HEK293 (cell line): ENCODE results near the gene USP8.

Experiments used
- CTCF ChIA-PET: fragments of 350-600 bp; formaldehyde crosslinking; extraction: SDS; loops from one replicate; lab custom pipeline; 2021; ENCODE audit warnings: antibody characterized with exemption; lab: Yijun Ruan, JAX
- POLR2A ChIA-PET: fragments of 300-600 bp; formaldehyde crosslinking; extraction: SDS; loops from one replicate; lab custom pipeline; 2020; ENCODE audit warnings: antibody characterized with exemption, inconsistent platforms; lab: Yijun Ruan, JAX
- H3K27ac ChIP-seq: fragments of 200-500 bp; sonication (Bioruptor generic); 2 replicates; pipeline ENCODE4 v1.5.1; 2014; ENCODE audit warnings: low read depth, low read length, control low read depth, inconsistent platforms; ENCODE audit errors: extremely low read depth
- H3K36me3 ChIP-seq, 2 experiments: fragments of 200-500 bp in 1 of 2; sonication (Bioruptor generic) in 1 of 2; 1 replicate in 1 of 2; 2 replicates in 1 of 2; pipeline ENCODE4 v1.5.1; 2014 to 2017; ENCODE audit warnings: inconsistent platforms in 2 of 2, low read length in 2 of 2; ENCODE audit not compliant: control insufficient read depth in 2 of 2, insufficient read depth in 1 of 2
- H3K4me1 ChIP-seq: fragments of 200-500 bp; sonication (Bioruptor generic); 2 replicates; pipeline ENCODE4 v1.5.1; 2014; ENCODE audit warnings: mild to moderate bottlenecking, low read length, inconsistent platforms; ENCODE audit not compliant: control insufficient read depth, insufficient read depth
- H3K4me3 ChIP-seq: 2 replicates; pipeline ENCODE4 v1.5.1; 2011; ENCODE audit warnings: low read depth, mild to moderate bottlenecking, control low read depth, low read length, moderate library complexity
- H3K9me3 ChIP-seq: fragments of 200-500 bp; sonication (Bioruptor generic); 2 replicates; pipeline ENCODE4 v1.5.1; 2014; ENCODE audit warnings: low read depth, low read length, inconsistent platforms; ENCODE audit not compliant: control insufficient read depth, insufficient read depth
- GLIS2 ChIP-seq: fragments of 450-650 bp; formaldehyde crosslinking; IDR thresholded peaks from 2 replicates; pipeline ENCODE4 v1.5.1; 2016; ENCODE audit warnings: missing biosample characterization, missing genetic modification characterization
- KLF17 ChIP-seq: fragments of 450-650 bp; formaldehyde crosslinking; IDR thresholded peaks from 2 replicates; pipeline ENCODE4 v1.5.1; 2016; ENCODE audit warnings: missing biosample characterization, missing genetic modification characterization
- KLF8 ChIP-seq: fragments of 450-650 bp; formaldehyde crosslinking; IDR thresholded peaks from 2 replicates; pipeline ENCODE4 v1.5.1; 2016; ENCODE audit warnings: missing biosample characterization, missing genetic modification characterization
- OSR2 ChIP-seq: fragments of 450-650 bp; formaldehyde crosslinking; IDR thresholded peaks from 2 replicates; pipeline ENCODE4 v1.5.1; 2016; ENCODE audit warnings: missing biosample characterization, missing genetic modification characterization
- PRDM2 ChIP-seq: fragments of 450-650 bp; formaldehyde crosslinking; IDR thresholded peaks from 2 replicates; pipeline ENCODE4 v1.5.1; 2016; ENCODE audit warnings: missing biosample characterization, missing genetic modification characterization, borderline replicate concordance
- REST ChIP-seq: fragments of 450-650 bp; formaldehyde crosslinking; IDR thresholded peaks from 2 replicates; pipeline ENCODE4 v1.5.1; 2016; ENCODE audit warnings: missing biosample characterization, missing genetic modification characterization
- TRIM28 ChIP-seq: IDR thresholded peaks from 2 replicates; pipeline ENCODE4 v1.6.1; 2011; ENCODE audit warnings: low read length, control low read depth, borderline replicate concordance
- ZBTB1 ChIP-seq: fragments of 450-650 bp; formaldehyde crosslinking; IDR thresholded peaks from 2 replicates; pipeline ENCODE4 v1.5.1; 2016; ENCODE audit warnings: missing biosample characterization, missing genetic modification characterization
- ZBTB8A ChIP-seq: fragments of 450-650 bp; formaldehyde crosslinking; IDR thresholded peaks from 2 replicates; pipeline ENCODE4 v1.5.1; 2016; ENCODE audit warnings: missing biosample characterization, missing genetic modification characterization
- ZFHX2 ChIP-seq: fragments of 450-650 bp; formaldehyde crosslinking; conservative IDR thresholded peaks from 2 replicates; pipeline ENCODE4 v1.5.1; 2016; ENCODE audit warnings: missing biosample characterization, missing genetic modification characterization
- ZFP69B ChIP-seq: fragments of 450-650 bp; formaldehyde crosslinking; IDR thresholded peaks from 2 replicates; pipeline ENCODE4 v1.5.1; 2016; ENCODE audit warnings: missing biosample characterization, missing genetic modification characterization
- ZNF274 ChIP-seq, 2 experiments: fragments of 200-500 bp in 1 of 2; fragments of 450-650 bp in 1 of 2; sonication (Bioruptor generic) in 1 of 2; formaldehyde crosslinking in 1 of 2; IDR thresholded peaks; 2 replicates each; pipeline versions ENCODE4 v1.5.1 to v1.6.1; 2014 to 2016; ENCODE audit warnings: borderline replicate concordance in 1 of 2, inconsistent platforms in 1 of 2, low read length in 1 of 2, missing biosample characterization in 1 of 2, missing genetic modification characterization in 1 of 2
- ZNF292 ChIP-seq: fragments of 450-650 bp; formaldehyde crosslinking; IDR thresholded peaks from 2 replicates; pipeline ENCODE4 v1.5.1; 2016; ENCODE audit warnings: low read depth, missing biosample characterization, missing genetic modification characterization, borderline replicate concordance
- ZNF366 ChIP-seq: fragments of 450-650 bp; formaldehyde crosslinking; conservative IDR thresholded peaks from 2 replicates; pipeline ENCODE4 v1.5.1; 2016; ENCODE audit warnings: missing biosample characterization, missing genetic modification characterization
- ZNF426 ChIP-seq: fragments of 450-650 bp; formaldehyde crosslinking; IDR thresholded peaks from 2 replicates; pipeline ENCODE4 v1.5.1; 2017; ENCODE audit warnings: missing biosample characterization, missing genetic modification characterization, mild to moderate bottlenecking, inconsistent platforms, moderate library complexity
- ZNF473 ChIP-seq: fragments of 450-650 bp; formaldehyde crosslinking; IDR thresholded peaks from 2 replicates; pipeline ENCODE4 v1.5.1; 2017; ENCODE audit warnings: missing biosample characterization, missing genetic modification characterization
- ZNF513 ChIP-seq: fragments of 450-650 bp; IDR thresholded peaks from 2 replicates; pipeline ENCODE4 v1.5.1; 2018; ENCODE audit warnings: missing biosample characterization, missing genetic modification characterization
- ZNF571 ChIP-seq: fragments of 450-650 bp; formaldehyde crosslinking; IDR thresholded peaks from 2 replicates; pipeline ENCODE4 v1.5.0; 2017; ENCODE audit warnings: missing biosample characterization, missing genetic modification characterization
- ZNF596 ChIP-seq: fragments of 450-650 bp; IDR thresholded peaks from 2 replicates; pipeline ENCODE4 v1.5.0; 2018; ENCODE audit warnings: missing biosample characterization, mild to moderate bottlenecking, missing genetic modification characterization, moderate library complexity
- ZNF600 ChIP-seq: fragments of 450-650 bp; formaldehyde crosslinking; IDR thresholded peaks from 2 replicates; pipeline ENCODE4 v1.5.1; 2016; ENCODE audit warnings: missing biosample characterization, missing genetic modification characterization
- ZNF645 ChIP-seq: fragments of 450-650 bp; formaldehyde crosslinking; IDR thresholded peaks from 2 replicates; pipeline ENCODE4; 2016; ENCODE audit warnings: missing biosample characterization, missing genetic modification characterization
- ZNF791 ChIP-seq: fragments of 450-650 bp; formaldehyde crosslinking; IDR thresholded peaks from 2 replicates; pipeline ENCODE4 v1.5.1; 2016; ENCODE audit warnings: missing biosample characterization, missing genetic modification characterization

Gene USP8

GRCh38 chr15:50546566-50546965, 122.4 kb downstream of the USP8 start, which contains the start of gene USP50:
TSS of gene USP50 (minus strand) at chr15:50546666. CDS start at chr15:50546525, 141 bp downstream.
- no peak within 1 kb of the TSS for H3K27ac ChIP-seq
- H3K9me3 ChIP-seq: no peaks in the 10 kb centered on the region
- no peaks in the 10 kb centered on the region for H3K36me3 ChIP-seq
- ChIA-PET CTCF (interaction anchor here (1.0 kb wide), 1 partner anchor 17 kb away, joined by 3 read pairs; no protein-coding TSS in a partner anchor), POLR2A (no interaction called here)
- no peak within 1 kb of the TSS for H3K4me3 ChIP-seq
- H3K4me1 ChIP-seq: no peaks in the 10 kb centered on the region
- TF ChIP-seq ZBTB8A (tag by site-specific recombination) (no peak), OSR2 (no peak), ZNF274 (IDR thresholded peaks at IDR 0.05; ENCODE audit: low read length) (no peak), ZNF274 (tag by site-specific recombination; IDR thresholded peaks at IDR 0.05; ENCODE audit: borderline replicate concordance) (no peak), ZNF645 (no peak), ZNF292 (tag by site-specific recombination) (no peak), ZNF426 (no peak), ZNF366 (no peak), TRIM28 (no peak), ZNF473 (tag by site-specific recombination) (no peak), ZBTB1 (tag by site-specific recombination) (no peak), ZNF596 (tag by site-specific recombination) (no peak), ZNF600 (tag by site-specific recombination) (no peak), ZFHX2 (no peak), ZFP69B (tag by site-specific recombination) (no peak)

- ChIA-PET CTCF (no interaction called here), POLR2A (no interaction called here)
- Histone ChIP-seq H3K4me1 (no peaks in the 10 kb centered on the region), H3K9me3 (no peaks in the 10 kb centered on the region), H3K36me3 (no peaks in the 10 kb centered on the region), H3K4me3 (no peak overlapping the region), H3K27ac (no peak overlapping the region)
- TF ChIP-seq REST (tag by site-specific recombination): no peak
- TF ChIP-seq ZNF791: no peak
- no peak for TF ChIP-seq KLF8 (tag by site-specific recombination)
- TF ChIP-seq ZNF571 (tag by site-specific recombination): no peak
- no peak for TF ChIP-seq ZNF513 (tag by site-specific recombination)
- TF ChIP-seq PRDM2: no peak
- TF ChIP-seq GLIS2 (tag by site-specific recombination): no peak
- no peak for TF ChIP-seq KLF17
Observed at GRCh38 chr15:50549326-50549725, 125.1 kb downstream of the USP8 start.
